HepG2 (cell line): ENCODE results near the gene AHNAK. TPM values are rescaled to one million over a fixed set of nuclear protein-coding genes. Genes with fewer than 3 reads are reported as not detected.

Source experiments
- AGO1 ChIP-seq: fragments of 200-400 bp; formaldehyde crosslinking; IDR thresholded peaks from 2 replicates; pipeline ENCODE4 v1.6.1; 2017; ENCODE audit warnings: mild to moderate bottlenecking, low read depth, low read length, moderate library complexity; ENCODE audit not compliant: poor library complexity, severe bottlenecking
- AGO2 ChIP-seq: fragments of 200-400 bp; formaldehyde crosslinking; optimal IDR thresholded peaks from 2 replicates; pipeline ENCODE3; 2017; ENCODE audit warnings: mild to moderate bottlenecking, low read depth, low read length, moderate library complexity
- ARID2 ChIP-seq: sonication (generic); formaldehyde crosslinking; IDR thresholded peaks from 2 replicates; pipeline ENCODE4 v1.8.1; 2022; ENCODE audit warnings: mild to moderate bottlenecking, missing genetic modification reagents, borderline replicate concordance
- ETS1 ChIP-seq: sonication (generic); formaldehyde crosslinking; IDR thresholded peaks from 2 replicates; pipeline ENCODE4 v1.4.0; 2020; ENCODE audit warnings: missing genetic modification reagents
- HDAC2 ChIP-seq: sonication (generic); formaldehyde crosslinking; IDR thresholded peaks from 2 replicates; pipeline ENCODE4 v1.4.0; 2020; ENCODE audit warnings: missing genetic modification reagents
- HES4 ChIP-seq: sonication (generic); formaldehyde crosslinking; IDR thresholded peaks from 2 replicates; pipeline ENCODE4 v1.9.0; 2021; ENCODE audit warnings: mild to moderate bottlenecking, missing genetic modification reagents, borderline replicate concordance
- KDM6A ChIP-seq: IDR thresholded peaks from 2 replicates; pipeline ENCODE4 v1.6.1; 2016; ENCODE audit warnings: low read depth
- KLF16 ChIP-seq, 2 experiments: sonication (generic) in 1 of 2; formaldehyde crosslinking in 1 of 2; IDR thresholded peaks; 2 replicates each; pipeline versions ENCODE4 v1.6.1 to v1.8.0; 2016 to 2023; ENCODE audit warnings: missing genetic modification reagents in 2 of 2, missing compliant biosample characterization in 1 of 2
- NAIF1 ChIP-seq: sonication (generic); formaldehyde crosslinking; IDR thresholded peaks from 2 replicates; pipeline ENCODE4 v1.5.0; 2020; ENCODE audit warnings: mild to moderate bottlenecking, missing genetic modification reagents, borderline replicate concordance
- PAF1 ChIP-seq: IDR thresholded peaks from 2 replicates; pipeline ENCODE4 v1.6.1; 2016; ENCODE audit warnings: missing genetic modification reagents, missing compliant biosample characterization
- POLR2G ChIP-seq: fragments of 200-400 bp; formaldehyde crosslinking; IDR thresholded peaks from 2 replicates; pipeline ENCODE4 v1.6.1; 2018; ENCODE audit warnings: mild to moderate bottlenecking, low read depth, low read length, moderate library complexity
- SIX1 ChIP-seq: sonication (generic); formaldehyde crosslinking; IDR thresholded peaks from 2 replicates; pipeline ENCODE4 v1.4.0; 2020; ENCODE audit warnings: missing genetic modification reagents, borderline replicate concordance
- SNRNP70 ChIP-seq: fragments of 200-400 bp; formaldehyde crosslinking; IDR thresholded peaks from 2 replicates; pipeline ENCODE4 v1.6.1; 2017; ENCODE audit warnings: mild to moderate bottlenecking, low read depth, low read length, moderate library complexity
- SRSF9 ChIP-seq: fragments of 200-400 bp; formaldehyde crosslinking; IDR thresholded peaks from 2 replicates; pipeline ENCODE4 v1.6.1; 2018; ENCODE audit warnings: borderline replicate concordance, mild to moderate bottlenecking, low read depth, low read length; ENCODE audit not compliant: insufficient read depth, poor library complexity, severe bottlenecking
- ZFP36L1 ChIP-seq: sonication (generic); formaldehyde crosslinking; IDR thresholded peaks from 2 replicates; pipeline ENCODE4 v1.8.0; 2022; ENCODE audit warnings: mild to moderate bottlenecking, missing genetic modification reagents, moderate library complexity
- ZNF121 ChIP-seq: sonication (generic); formaldehyde crosslinking; IDR thresholded peaks from 2 replicates; pipeline ENCODE4 v1.5.0; 2020; ENCODE audit warnings: mild to moderate bottlenecking, missing genetic modification reagents
- ZNF317 ChIP-seq: sonication (generic); formaldehyde crosslinking; IDR thresholded peaks from 2 replicates; pipeline ENCODE4 v1.5.0; 2020; ENCODE audit warnings: mild to moderate bottlenecking, missing genetic modification reagents
- ZNF431 ChIP-seq: sonication (generic); formaldehyde crosslinking; IDR thresholded peaks from 2 replicates; pipeline ENCODE4 v1.9.0; 2022; ENCODE audit warnings: missing genetic modification reagents, low read depth, mild to moderate bottlenecking, borderline replicate concordance
- ZNF562 ChIP-seq: sonication (generic); formaldehyde crosslinking; IDR thresholded peaks from 2 replicates; pipeline ENCODE4 v1.8.0; 2022; ENCODE audit warnings: missing genetic modification reagents, borderline replicate concordance
- ZNF660 ChIP-seq: sonication (generic); formaldehyde crosslinking; IDR thresholded peaks from 2 replicates; pipeline ENCODE4 v1.5.1; 2020; ENCODE audit warnings: mild to moderate bottlenecking, low read depth, missing genetic modification reagents, borderline replicate concordance
- ZNF672 ChIP-seq: sonication (generic); formaldehyde crosslinking; IDR thresholded peaks from 2 replicates; pipeline ENCODE4 v1.8.1; 2022; ENCODE audit warnings: missing genetic modification reagents
- polyA plus RNA-seq, 8 experiments: library from polyadenylated mRNA; depleted of rRNA in 3 of 8; stranded (reverse) in 7 of 8; unstranded in 1 of 8; fragments of >200 nt; fragmentation: Illumina TruSeq in 4 of 8; extraction: Trizol in 4 of 8; gene quantifications; 2 replicates each; pipeline versions ENCODE4 v1.2.1 to v1.2.3, GENCODE V29; 2011 to 2016; ENCODE audit warnings: low read depth in 4 of 8, missing spikeins in 1 of 8, mixed read lengths in 1 of 8; ENCODE audit not compliant: insufficient read depth in 1 of 8
- total RNA-seq, 5 experiments: library from RNA; depleted of rRNA; stranded (reverse); fragments of >200 nt; fragmentation: Illumina TruSeq; extraction: Trizol; gene quantifications; 2 replicates each; pipeline ENCODE4 v1.2.3, GENCODE V29; 2016; ENCODE audit warnings: low read depth in 1 of 5
- TF ChIP-seq, protein P1 (sequence below): IDR thresholded peaks from 2 replicates; pipeline ENCODE4 v1.6.1; 2016
- TF ChIP-seq, protein P2 (sequence below): sonication (generic); formaldehyde crosslinking; IDR thresholded peaks from 2 replicates; pipeline ENCODE4 v1.5.0; 2020; ENCODE audit warnings: missing genetic modification reagents
- TF ChIP-seq, protein P3 (sequence below): sonication (generic); formaldehyde crosslinking; IDR thresholded peaks from 2 replicates; pipeline ENCODE4 v1.8.1; 2023; ENCODE audit warnings: mild to moderate bottlenecking, missing genetic modification reagents, borderline replicate concordance

AHNAK gene
- total and polyA plus RNA-seq, 2 of the 13 experiments (the other 11 are each of a cell fraction or from before 2014, with no cell fraction given), result 23.4 to 25.0 TPM

- TF ChIP-seq, protein P1, sequence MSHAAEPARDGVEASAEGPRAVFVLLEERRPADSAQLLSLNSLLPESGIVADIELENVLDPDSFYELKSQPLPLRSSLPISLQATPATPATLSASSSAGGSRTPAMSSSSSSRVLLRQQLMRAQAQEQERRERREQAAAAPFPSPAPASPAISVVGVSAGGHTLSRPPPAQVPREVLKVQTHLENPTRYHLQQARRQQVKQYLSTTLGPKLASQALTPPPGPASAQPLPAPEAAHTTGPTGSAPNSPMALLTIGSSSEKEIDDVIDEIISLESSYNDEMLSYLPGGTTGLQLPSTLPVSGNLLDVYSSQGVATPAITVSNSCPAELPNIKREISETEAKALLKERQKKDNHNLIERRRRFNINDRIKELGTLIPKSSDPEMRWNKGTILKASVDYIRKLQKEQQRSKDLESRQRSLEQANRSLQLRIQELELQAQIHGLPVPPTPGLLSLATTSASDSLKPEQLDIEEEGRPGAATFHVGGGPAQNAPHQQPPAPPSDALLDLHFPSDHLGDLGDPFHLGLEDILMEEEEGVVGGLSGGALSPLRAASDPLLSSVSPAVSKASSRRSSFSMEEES (CRISPR knock-in tag), result peak; percentile 45
- TF ChIP-seq, protein P2, sequence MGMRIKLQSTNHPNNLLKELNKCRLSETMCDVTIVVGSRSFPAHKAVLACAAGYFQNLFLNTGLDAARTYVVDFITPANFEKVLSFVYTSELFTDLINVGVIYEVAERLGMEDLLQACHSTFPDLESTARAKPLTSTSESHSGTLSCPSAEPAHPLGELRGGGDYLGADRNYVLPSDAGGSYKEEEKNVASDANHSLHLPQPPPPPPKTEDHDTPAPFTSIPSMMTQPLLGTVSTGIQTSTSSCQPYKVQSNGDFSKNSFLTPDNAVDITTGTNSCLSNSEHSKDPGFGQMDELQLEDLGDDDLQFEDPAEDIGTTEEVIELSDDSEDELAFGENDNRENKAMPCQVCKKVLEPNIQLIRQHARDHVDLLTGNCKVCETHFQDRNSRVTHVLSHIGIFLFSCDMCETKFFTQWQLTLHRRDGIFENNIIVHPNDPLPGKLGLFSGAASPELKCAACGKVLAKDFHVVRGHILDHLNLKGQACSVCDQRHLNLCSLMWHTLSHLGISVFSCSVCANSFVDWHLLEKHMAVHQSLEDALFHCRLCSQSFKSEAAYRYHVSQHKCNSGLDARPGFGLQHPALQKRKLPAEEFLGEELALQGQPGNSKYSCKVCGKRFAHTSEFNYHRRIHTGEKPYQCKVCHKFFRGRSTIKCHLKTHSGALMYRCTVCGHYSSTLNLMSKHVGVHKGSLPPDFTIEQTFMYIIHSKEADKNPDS (CRISPR knock-in tag), result 0 out of 2 replicates have a peak, but pooled peaks have one; percentile 28
- TF ChIP-seq KLF16 (CRISPR knock-in tag; IDR thresholded peaks at IDR 0.05), result peak in 1 of 2 experiments; percentile 45; a peak in 1 of 4 replicates
- TF ChIP-seq ZFP36L1 (CRISPR knock-in tag), result no peak
- peak; percentile 17; the same call in 1 of the 2 replicates for TF ChIP-seq HES4 (CRISPR knock-in tag)
- no peak for TF ChIP-seq ZNF562 (CRISPR knock-in tag)
- TF ChIP-seq ETS1 (CRISPR knock-in tag), result 0 out of 2 replicates have a peak, but pooled peaks have one; percentile 26
- 0 out of 2 replicates have a peak, but pooled peaks have one; percentile 44 for TF ChIP-seq HDAC2
- 0 out of 2 replicates have a peak, but pooled peaks have one; percentile 57 for TF ChIP-seq NAIF1 (CRISPR knock-in tag)
- TF ChIP-seq, protein P3, sequence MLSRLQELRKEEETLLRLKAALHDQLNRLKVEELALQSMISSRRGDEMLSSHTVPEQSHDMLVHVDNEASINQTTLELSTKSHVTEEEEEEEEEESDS (CRISPR knock-in tag), result no peak
- no peak for TF ChIP-seq KDM6A (CRISPR knock-in tag)
- peak; percentile 68 for TF ChIP-seq AGO2
- TF ChIP-seq ZNF317 (CRISPR knock-in tag), result no peak
- TF ChIP-seq ZNF660, result no peak
- TF ChIP-seq SNRNP70, result no peak
- TF ChIP-seq ZNF672, result no peak
- peak; percentile 69; the same call in 1 of the 2 replicates for TF ChIP-seq ARID2 (CRISPR knock-in tag)
- TF ChIP-seq ZNF121, result 0 out of 2 replicates have a peak, but pooled peaks have one; percentile 10
- no peak for TF ChIP-seq SRSF9
- no peak for TF ChIP-seq AGO1
- no peak for TF ChIP-seq ZNF431 (CRISPR knock-in tag)
- 0 out of 2 replicates have a peak, but pooled peaks have one; percentile 13 for TF ChIP-seq SIX1 (CRISPR knock-in tag)
- TF ChIP-seq PAF1, result no peak
- TF ChIP-seq POLR2G, result no peak; the same call in 1 of the 2 replicates
These were observed 966 bp downstream of the AHNAK start (continued) for GRCh38 chr11:62545437-62546243.
